IMR-90 (cell line): ENCODE measurements around the gene TMEM209. TPM values are rescaled to one million over a fixed set of nuclear protein-coding genes. Genes with fewer than 3 reads are reported as not detected.

Experiments
- ATAC-seq: fragments of 200-7000 bp; cut with Tn5 transposase; 2 replicates; pipeline ENCODE4 v1.9.1; 2020; ENCODE audit warnings: low read depth, mild to moderate bottlenecking, moderate library complexity
- BruUV-seq: library from RNA; stranded (reverse); fragments of 400-500 nt; replicated peaks from 2 replicates; lab custom pipeline; 2021; lab: Mats Ljungman, UMichigan
- CTCF ChIA-PET: fragments of 300-600 bp; formaldehyde crosslinking; extraction: SDS; loops from one replicate; lab custom pipeline; 2021; ENCODE audit warnings: antibody characterized with exemption; lab: Yijun Ruan, JAX
- POLR2A ChIA-PET: fragments of 300-600 bp; sonication (Branson Sonifier 250); formaldehyde crosslinking; loops from one replicate; lab custom pipeline; 2022; ENCODE audit warnings: antibody characterized with exemption; ENCODE audit not compliant: unreplicated experiment; lab: Charles Lee
- DNase-seq: peaks from one replicate; pipeline ENCODE4 v3.0.0; 2013
- H2AFZ ChIP-seq: replicated peaks from 2 replicates; pipeline ENCODE3; 2013; ENCODE audit warnings: low read length, mild to moderate bottlenecking; ENCODE audit not compliant: poor library complexity
- H2AK5ac ChIP-seq: 2 replicates; pipeline ENCODE4 v1.6.1; 2013; ENCODE audit warnings: low read depth, low read length, inconsistent platforms
- H2AK9ac ChIP-seq: replicated peaks from 2 replicates; pipeline ENCODE3; 2013; ENCODE audit warnings: mild to moderate bottlenecking, low read depth, low read length, moderate library complexity; ENCODE audit not compliant: poor library complexity
- H2BK120ac ChIP-seq: 2 replicates; pipeline ENCODE4 v1.6.1; 2013; ENCODE audit warnings: low read depth, low read length, inconsistent platforms
- H2BK15ac ChIP-seq: 3 replicates; pipeline ENCODE4 v1.6.1; 2013; ENCODE audit warnings: low read depth, low read length, inconsistent platforms
- H2BK20ac ChIP-seq: 2 replicates; pipeline ENCODE4 v1.6.1; 2013; ENCODE audit warnings: low read depth, mild to moderate bottlenecking, inconsistent platforms, low read length, moderate library complexity
- H2BK5ac ChIP-seq: 2 replicates; pipeline ENCODE4 v1.6.1; 2013; ENCODE audit warnings: mild to moderate bottlenecking, low read depth, low read length, inconsistent platforms; ENCODE audit not compliant: poor library complexity, severe bottlenecking
- H3K14ac ChIP-seq: replicated peaks from 2 replicates; pipeline ENCODE4 v1.6.1; 2013; ENCODE audit warnings: low read depth, low read length, inconsistent platforms
- H3K18ac ChIP-seq: 2 replicates; pipeline ENCODE4 v1.6.1; 2013; ENCODE audit warnings: low read depth, low read length, control low read depth
- H3K23ac ChIP-seq: 2 replicates; pipeline ENCODE4 v1.6.1; 2013; ENCODE audit warnings: low read depth, low read length, inconsistent platforms
- H3K27ac ChIP-seq: 2 replicates; pipeline ENCODE4 v1.5.1; 2013; ENCODE audit warnings: mild to moderate bottlenecking, control low read depth, low read length; ENCODE audit not compliant: insufficient read depth
- H3K27me3 ChIP-seq: 2 replicates; pipeline ENCODE4 v1.6.1; 2013; ENCODE audit warnings: low read length; ENCODE audit not compliant: control insufficient read depth, insufficient read depth
- H3K36me3 ChIP-seq: 2 replicates; pipeline ENCODE4 v1.6.1; 2013; ENCODE audit warnings: low read length, mixed read lengths; ENCODE audit not compliant: control insufficient read depth, insufficient read depth
- H3K4ac ChIP-seq: 2 replicates; pipeline ENCODE4 v1.6.1; 2013; ENCODE audit warnings: low read depth, low read length, inconsistent platforms
- H3K4me1 ChIP-seq: 2 replicates; pipeline ENCODE4 v1.6.1; 2013; ENCODE audit warnings: low read length, mixed read lengths; ENCODE audit not compliant: control insufficient read depth, insufficient read depth
- H3K4me2 ChIP-seq: 2 replicates; pipeline ENCODE4 v1.6.1; 2013; ENCODE audit warnings: low read depth, mild to moderate bottlenecking, control low read depth, low read length, moderate library complexity
- H3K4me3 ChIP-seq: 2 replicates; pipeline ENCODE4 v1.5.1; 2013; ENCODE audit warnings: low read depth, mild to moderate bottlenecking, control low read depth, low read length, moderate library complexity; ENCODE audit not compliant: insufficient read depth
- H3K56ac ChIP-seq: 2 replicates; pipeline ENCODE4 v1.6.1; 2013; ENCODE audit warnings: low read length, inconsistent platforms; ENCODE audit not compliant: insufficient read depth; ENCODE audit errors: extremely low read depth
- H3K79me1 ChIP-seq, 2 experiments: 2 replicates each; pipeline ENCODE4 v1.6.1; 2013; ENCODE audit warnings: low read length in 2 of 2, inconsistent platforms in 1 of 2, low read depth in 1 of 2
- H3K9ac ChIP-seq: 2 replicates; pipeline ENCODE4 v1.6.1; 2013; ENCODE audit warnings: low read depth, low read length, control low read depth
- H3K9me1 ChIP-seq: 2 replicates; pipeline ENCODE4 v1.6.1; 2013; ENCODE audit warnings: low read length, inconsistent platforms; ENCODE audit not compliant: insufficient read depth
- H3K9me3 ChIP-seq: 2 replicates; pipeline ENCODE4 v1.6.1; 2013; ENCODE audit warnings: low read length; ENCODE audit not compliant: control insufficient read depth, insufficient read depth
- H4K20me1 ChIP-seq: 2 replicates; pipeline ENCODE4 v1.6.1; 2013; ENCODE audit warnings: low read length, inconsistent platforms; ENCODE audit not compliant: insufficient read depth
- H4K5ac ChIP-seq: 2 replicates; pipeline ENCODE4 v1.6.1; 2013; ENCODE audit warnings: mild to moderate bottlenecking, low read depth, low read length, control low read depth
- H4K8ac ChIP-seq, 2 experiments: 2 replicates each; pipeline ENCODE4 v1.6.1; 2013; ENCODE audit warnings: low read depth in 2 of 2, low read length in 2 of 2, control low read depth in 1 of 2, inconsistent platforms in 1 of 2
- H4K91ac ChIP-seq: 2 replicates; pipeline ENCODE4 v1.6.1; 2013; ENCODE audit warnings: low read depth, low read length, inconsistent platforms; ENCODE audit not compliant: insufficient read depth
- BHLHE40 ChIP-seq: fragments of 150-350 bp; IDR thresholded peaks from 2 replicates; pipeline ENCODE4 v1.6.1; 2016; ENCODE audit warnings: mild to moderate bottlenecking, low read depth, low read length
- CEBPB ChIP-seq: IDR thresholded peaks from 2 replicates; pipeline ENCODE4 v1.6.1; 2012; ENCODE audit warnings: low read depth, low read length, improper control_type of control experiment
- CHD1 ChIP-seq: IDR thresholded peaks from 2 replicates; pipeline ENCODE4 v1.6.1; 2012; ENCODE audit warnings: low read depth, low read length, improper control_type of control experiment
- FOS ChIP-seq: fragments of 150-350 bp; IDR thresholded peaks from 2 replicates; pipeline ENCODE4 v1.6.1; 2016; ENCODE audit warnings: low read depth, low read length
- MAFK ChIP-seq: IDR thresholded peaks from 2 replicates; pipeline ENCODE4 v1.6.1; 2012; ENCODE audit warnings: low read depth, low read length, improper control_type of control experiment
- MAZ ChIP-seq: IDR thresholded peaks from 2 replicates; pipeline ENCODE4 v1.6.1; 2012; ENCODE audit warnings: low read depth, mild to moderate bottlenecking, low read length, improper control_type of control experiment, moderate library complexity, borderline replicate concordance
- MXI1 ChIP-seq: IDR thresholded peaks from 2 replicates; pipeline ENCODE4 v1.6.1; 2012; ENCODE audit warnings: low read depth, mild to moderate bottlenecking, low read length, moderate library complexity, borderline replicate concordance
- NFE2L2 ChIP-seq: fragments of 150-350 bp; IDR thresholded peaks from 2 replicates; pipeline ENCODE4 v1.6.1; 2016; ENCODE audit warnings: low read depth, mild to moderate bottlenecking, low read length
- POLR2A ChIP-seq: IDR thresholded peaks from 2 replicates; pipeline ENCODE4 v1.6.1; 2012; ENCODE audit warnings: mild to moderate bottlenecking, low read depth, low read length
- RAD21 ChIP-seq: IDR thresholded peaks from 2 replicates; pipeline ENCODE4 v1.6.1; 2012; ENCODE audit warnings: low read length, improper control_type of control experiment
- RCOR1 ChIP-seq: IDR thresholded peaks from 2 replicates; pipeline ENCODE4 v1.6.1; 2012; ENCODE audit warnings: mild to moderate bottlenecking, low read length, improper control_type of control experiment; ENCODE audit not compliant: insufficient replicate concordance
- RFX5 ChIP-seq: IDR thresholded peaks from 2 replicates; pipeline ENCODE4 v1.8.0; 2012; ENCODE audit warnings: low read depth, mild to moderate bottlenecking, low read length, moderate library complexity
- SMC3 ChIP-seq: fragments of 150-350 bp; IDR thresholded peaks from 2 replicates; pipeline ENCODE4 v1.6.1; 2016; ENCODE audit warnings: low read depth, mild to moderate bottlenecking, antibody characterized with exemption, low read length, moderate library complexity
- WGBS, 2 experiments: methylation state at CpG; one replicate each; pipeline versions ENCODE4 v1.1.5 to v1.1.7; 2013; ENCODE audit warnings: missing lambda C conversion rate in 2 of 2; ENCODE audit not compliant: insufficient read length in 1 of 2; ENCODE audit errors: extremely low coverage in 2 of 2; 5-methylcytosine and 5-hydroxymethylcytosine counted together
- dilution Hi-C: fragments of 300-500 bp; cut with HindIII; formaldehyde crosslinking; loops from one replicate; pipeline ENCODE4 v1.14.3; 2018; ENCODE audit warnings: low sequenced_read_pairs; ENCODE audit not compliant: unreplicated experiment
- in situ Hi-C: fragments of 300-500 bp; cut with MboI; formaldehyde crosslinking; loops from 3 replicates; pipeline ENCODE4 v1.14.3; 2019; ENCODE audit warnings: low sequenced_read_pairs, inconsistent platforms, mixed read lengths
- intact Hi-C: fragments of 100-400 bp; cut with micrococcal nuclease; formaldehyde crosslinking; loops from 2 replicates; pipeline ENCODE4 v1.10.0; 2022
- polyA plus RNA-seq, 3 experiments: library from polyadenylated mRNA; depleted of rRNA; stranded (reverse); fragments of >200 nt; gene quantifications; 2 replicates each; pipeline ENCODE4 v1.2.3, GENCODE V29; 2012; ENCODE audit warnings: low replicate concordance in 1 of 3
- total RNA-seq: library from RNA; depleted of rRNA; stranded (reverse); fragments of >200 nt; gene quantifications from 2 replicates; pipeline ENCODE4 v1.2.3, GENCODE V29; 2012
- TF ChIP-seq, protein P1 (sequence below): conservative IDR thresholded peaks from 2 replicates; pipeline ENCODE4 v1.5.1; 2012; ENCODE audit warnings: mild to moderate bottlenecking, low read depth, low read length, improper control_type of control experiment
- TF ChIP-seq, protein P2 (sequence below): fragments of 150-350 bp; IDR thresholded peaks from 2 replicates; pipeline ENCODE4 v1.6.1; 2017; ENCODE audit warnings: mild to moderate bottlenecking, antibody characterized with exemption, low read length, low read depth
- TF ChIP-seq, protein P3 (sequence below): fragments of 150-350 bp; IDR thresholded peaks from 2 replicates; pipeline ENCODE4 v1.6.1; 2016; ENCODE audit warnings: low read depth, mild to moderate bottlenecking, low read length, moderate library complexity, borderline replicate concordance

TMEM209 gene
- total and polyA plus RNA-seq, 2 of the 4 experiments (the other 2 are of a cell fraction), result 8.0 to 11.3 TPM

DNA sequence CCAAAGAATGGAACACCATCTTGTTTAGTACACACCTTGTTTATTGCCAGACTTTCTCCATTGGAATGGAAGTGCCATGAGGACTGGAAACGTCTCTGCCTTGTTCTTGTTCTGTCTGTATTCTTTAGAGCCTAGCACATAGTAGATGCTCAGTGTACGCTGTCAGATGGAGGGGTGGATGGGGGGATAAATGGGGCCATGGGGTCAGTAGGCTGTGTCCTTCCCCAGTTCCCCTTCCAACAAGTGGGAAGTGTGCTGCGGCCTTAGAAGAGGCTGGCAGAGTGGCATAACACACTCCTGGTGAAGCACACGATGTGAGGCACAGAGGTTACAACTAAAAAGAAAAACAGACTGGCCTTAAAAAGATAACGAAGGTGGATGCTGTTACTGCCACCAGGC lies 61.9 kb downstream of the TMEM209 start:
- no peak overlapping the region for H4K5ac ChIP-seq
- H2BK120ac ChIP-seq, result no peak overlapping the region; the same call in 1 of the 2 replicates
- no peak overlapping the region for H3K9ac ChIP-seq
- BruUV-seq, result no TSS peak
- H3K4me1 ChIP-seq, result peaks cover 19% of the 10 kb centered on the region
- no peaks in the 10 kb centered on the region for H3K27me3 ChIP-seq
- H3K79me1 ChIP-seq, result no peaks in the 10 kb centered on the region
- H3K56ac ChIP-seq, result no peak overlapping the region
- no peak overlapping the region for H2BK5ac ChIP-seq
- TF ChIP-seq, protein P1, sequence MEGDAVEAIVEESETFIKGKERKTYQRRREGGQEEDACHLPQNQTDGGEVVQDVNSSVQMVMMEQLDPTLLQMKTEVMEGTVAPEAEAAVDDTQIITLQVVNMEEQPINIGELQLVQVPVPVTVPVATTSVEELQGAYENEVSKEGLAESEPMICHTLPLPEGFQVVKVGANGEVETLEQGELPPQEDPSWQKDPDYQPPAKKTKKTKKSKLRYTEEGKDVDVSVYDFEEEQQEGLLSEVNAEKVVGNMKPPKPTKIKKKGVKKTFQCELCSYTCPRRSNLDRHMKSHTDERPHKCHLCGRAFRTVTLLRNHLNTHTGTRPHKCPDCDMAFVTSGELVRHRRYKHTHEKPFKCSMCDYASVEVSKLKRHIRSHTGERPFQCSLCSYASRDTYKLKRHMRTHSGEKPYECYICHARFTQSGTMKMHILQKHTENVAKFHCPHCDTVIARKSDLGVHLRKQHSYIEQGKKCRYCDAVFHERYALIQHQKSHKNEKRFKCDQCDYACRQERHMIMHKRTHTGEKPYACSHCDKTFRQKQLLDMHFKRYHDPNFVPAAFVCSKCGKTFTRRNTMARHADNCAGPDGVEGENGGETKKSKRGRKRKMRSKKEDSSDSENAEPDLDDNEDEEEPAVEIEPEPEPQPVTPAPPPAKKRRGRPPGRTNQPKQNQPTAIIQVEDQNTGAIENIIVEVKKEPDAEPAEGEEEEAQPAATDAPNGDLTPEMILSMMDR, result no peak
- TF ChIP-seq, protein P2, sequence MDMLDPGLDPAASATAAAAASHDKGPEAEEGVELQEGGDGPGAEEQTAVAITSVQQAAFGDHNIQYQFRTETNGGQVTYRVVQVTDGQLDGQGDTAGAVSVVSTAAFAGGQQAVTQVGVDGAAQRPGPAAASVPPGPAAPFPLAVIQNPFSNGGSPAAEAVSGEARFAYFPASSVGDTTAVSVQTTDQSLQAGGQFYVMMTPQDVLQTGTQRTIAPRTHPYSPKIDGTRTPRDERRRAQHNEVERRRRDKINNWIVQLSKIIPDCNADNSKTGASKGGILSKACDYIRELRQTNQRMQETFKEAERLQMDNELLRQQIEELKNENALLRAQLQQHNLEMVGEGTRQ, result no peak
- TF ChIP-seq, protein P3, sequence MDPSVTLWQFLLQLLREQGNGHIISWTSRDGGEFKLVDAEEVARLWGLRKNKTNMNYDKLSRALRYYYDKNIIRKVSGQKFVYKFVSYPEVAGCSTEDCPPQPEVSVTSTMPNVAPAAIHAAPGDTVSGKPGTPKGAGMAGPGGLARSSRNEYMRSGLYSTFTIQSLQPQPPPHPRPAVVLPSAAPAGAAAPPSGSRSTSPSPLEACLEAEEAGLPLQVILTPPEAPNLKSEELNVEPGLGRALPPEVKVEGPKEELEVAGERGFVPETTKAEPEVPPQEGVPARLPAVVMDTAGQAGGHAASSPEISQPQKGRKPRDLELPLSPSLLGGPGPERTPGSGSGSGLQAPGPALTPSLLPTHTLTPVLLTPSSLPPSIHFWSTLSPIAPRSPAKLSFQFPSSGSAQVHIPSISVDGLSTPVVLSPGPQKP, result no peak
- no peak for TF ChIP-seq MAZ
- TF ChIP-seq NFE2L2, result no peak
- TF ChIP-seq POLR2A, result no peak
- no peak for TF ChIP-seq FOS
- TF ChIP-seq RFX5, result no peak
- TF ChIP-seq SMC3, result no peak
- TF ChIP-seq MXI1, result no peak
- TF ChIP-seq CHD1, result no peak
- no peak for TF ChIP-seq RCOR1
- TF ChIP-seq CEBPB, result no peak
- no peak for TF ChIP-seq RAD21
- no peak for TF ChIP-seq BHLHE40
- TF ChIP-seq MAFK, result no peak
- peaks cover 3% of the 10 kb centered on the region; the same call in 1 of the 2 replicates for H3K9me1 ChIP-seq
- DNase-seq, result no peak
- no peak overlapping the region for H3K14ac ChIP-seq
- no peak overlapping the region for H2AK5ac ChIP-seq
- no peak for ATAC-seq
- H3K4ac ChIP-seq, result no peak overlapping the region
- no peak overlapping the region for H3K18ac ChIP-seq
- no peak overlapping the region for H2AK9ac ChIP-seq
- H2BK20ac ChIP-seq, result no peak overlapping the region
- H2BK15ac ChIP-seq, result no peak overlapping the region
- peaks cover 6% of the 10 kb centered on the region; the same call in 1 of the 2 replicates for H3K36me3 ChIP-seq
- intact Hi-C loops, result no loop called here
- ChIA-PET POLR2A (no interaction called here), CTCF (no interaction called here)
- H3K23ac ChIP-seq, result no peak overlapping the region
- dilution Hi-C loops, result no loop called here
- 100% methylated on average over 3 of the region's 5 CpGs; no CpG with 5 or more reads in 1 of the 2 experiments for WGBS, 2 experiments
- H2AFZ ChIP-seq, result no peak overlapping the region
- no peak overlapping the region for H3K4me2 ChIP-seq
- no peak overlapping the region for H4K91ac ChIP-seq
- H3K4me3 ChIP-seq, result no peak overlapping the region
- no peaks in the 10 kb centered on the region for H3K9me3 ChIP-seq
- no peak overlapping the region for H3K27ac ChIP-seq
- H4K20me1 ChIP-seq, result no peaks in the 10 kb centered on the region
- in situ Hi-C loops, result no loop called here
- H4K8ac ChIP-seq, result no peak overlapping the region
